IPS-20b (cell line): ENCODE results near the gene ETS1.

ENCODE experiments used
- H3K27ac ChIP-seq: one replicate; pipeline ENCODE4 v1.5.1; 2013; ENCODE audit warnings: low read length
- H3K27me3 ChIP-seq: 2 replicates; pipeline ENCODE4 v1.6.1; 2013; ENCODE audit warnings: mild to moderate bottlenecking, low read length, inconsistent platforms; ENCODE audit not compliant: insufficient read depth
- H3K36me3 ChIP-seq: 2 replicates; pipeline ENCODE4 v1.6.1; 2013; ENCODE audit warnings: low read depth, mild to moderate bottlenecking, inconsistent platforms, low read length, moderate library complexity; ENCODE audit not compliant: insufficient read depth
- H3K4me1 ChIP-seq: 2 replicates; pipeline ENCODE4 v1.6.1; 2013; ENCODE audit warnings: mild to moderate bottlenecking, control low read depth, inconsistent platforms, low read length, moderate library complexity; ENCODE audit not compliant: insufficient read depth
- H3K4me3 ChIP-seq: 2 replicates; pipeline ENCODE4 v1.5.1; 2013; ENCODE audit warnings: mild to moderate bottlenecking, low read length, inconsistent platforms
- H3K9ac ChIP-seq: 2 replicates; pipeline ENCODE4 v1.6.1; 2013; ENCODE audit warnings: low read depth, mild to moderate bottlenecking, inconsistent platforms, low read length, moderate library complexity
- H3K9me3 ChIP-seq: 2 replicates; pipeline ENCODE4 v1.6.1; 2013; ENCODE audit warnings: mild to moderate bottlenecking, low read depth, low read length, inconsistent platforms; ENCODE audit not compliant: insufficient read depth

The ETS1 gene

DNA sequence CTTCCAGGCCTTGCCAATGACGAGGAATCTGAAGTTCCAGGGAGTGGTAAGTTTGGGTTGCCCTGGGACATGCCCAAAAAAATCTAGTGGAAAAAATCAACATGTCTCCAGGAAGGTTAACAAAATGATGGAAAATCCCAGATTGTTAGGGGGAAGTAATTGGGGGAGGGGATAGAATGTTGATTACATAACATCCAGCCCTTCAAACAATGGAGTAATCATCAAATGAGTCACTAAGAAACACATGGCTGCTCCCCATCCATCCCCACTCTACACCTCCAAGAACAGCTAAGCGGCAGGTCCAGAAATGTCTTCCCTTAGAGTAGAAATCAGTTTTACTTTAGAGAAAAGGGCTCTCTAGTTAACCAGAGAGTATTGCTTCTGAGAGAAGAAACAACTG, 94.9 kb downstream of the ETS1 start:
- no peaks in the 10 kb centered on the region for H3K9me3 ChIP-seq
- H3K27me3 ChIP-seq: no peaks in the 10 kb centered on the region
- peaks cover 14% of the 10 kb centered on the region; the same call in 1 of the 2 replicates for H3K36me3 ChIP-seq
- H3K27ac ChIP-seq: no peak overlapping the region
- H3K9ac ChIP-seq: no peak overlapping the region
- H3K4me1 ChIP-seq: peaks cover 8% of the 10 kb centered on the region; the same call in 1 of the 2 replicates
- no peak overlapping the region for H3K4me3 ChIP-seq

DNA sequence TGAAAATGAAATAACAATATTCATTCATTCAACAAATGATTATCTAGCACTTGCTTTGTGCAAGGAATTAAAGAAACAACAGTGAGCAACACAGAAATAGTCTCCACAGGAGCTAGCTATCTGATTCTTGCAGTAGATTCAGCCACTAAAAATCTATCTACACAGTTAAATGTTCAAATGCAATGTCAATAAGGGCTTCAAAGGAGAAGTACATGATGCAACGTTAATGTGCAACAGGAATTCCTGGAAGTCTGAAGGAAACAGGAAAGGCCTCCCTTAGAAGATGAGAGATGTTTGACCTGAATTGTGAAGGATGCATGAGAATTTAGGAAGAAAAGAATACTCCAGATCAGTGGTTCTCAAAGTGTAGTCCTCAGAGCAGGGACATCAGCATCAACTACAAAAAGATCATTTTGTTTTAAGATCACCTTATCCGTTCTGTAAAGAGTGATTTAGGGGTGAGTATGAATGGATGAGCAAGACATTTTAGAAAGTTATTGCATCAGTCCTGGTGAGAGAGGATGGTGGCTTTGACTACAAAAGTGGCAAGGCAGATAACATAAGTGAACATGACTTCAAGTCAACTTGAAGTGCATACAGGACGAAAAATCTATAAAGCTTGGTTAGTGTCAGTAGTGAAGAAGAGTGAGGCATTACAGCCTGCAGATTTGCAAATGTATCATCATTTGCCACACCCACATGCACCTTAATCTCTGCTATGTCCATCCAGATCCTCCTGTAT, 96.0 kb downstream of the ETS1 start:
- H3K36me3 ChIP-seq: peaks cover 14% of the 10 kb centered on the region; the same call in 1 of the 2 replicates
- no peaks in the 10 kb centered on the region for H3K27me3 ChIP-seq
- no peaks in the 10 kb centered on the region for H3K9me3 ChIP-seq
- H3K9ac ChIP-seq: no peak overlapping the region
- H3K27ac ChIP-seq: no peak overlapping the region
- no peaks in the 10 kb centered on the region for H3K4me1 ChIP-seq
- no peak overlapping the region for H3K4me3 ChIP-seq

DNA sequence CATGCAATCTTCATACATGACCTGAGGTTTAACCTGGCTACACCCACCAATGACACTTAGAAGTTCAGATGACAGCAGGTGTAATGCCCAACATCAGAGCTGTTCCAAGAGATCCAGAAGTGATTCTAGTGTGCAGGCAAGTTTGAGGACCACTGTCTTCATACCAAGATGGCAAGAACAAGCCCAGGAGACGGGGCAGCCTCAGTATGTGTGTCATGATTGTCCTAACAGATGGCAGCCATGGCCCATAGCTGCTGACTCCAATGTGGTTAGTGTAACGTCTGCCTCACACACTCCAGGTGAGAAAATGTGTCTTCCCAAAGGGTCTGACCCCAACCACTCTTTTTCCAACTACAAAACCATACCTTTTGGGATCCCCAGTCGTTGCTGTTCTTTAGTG, 97.3 kb downstream of the ETS1 start:
- Histone ChIP-seq H3K9ac (no peak overlapping the region), H3K9me3 (no peaks in the 10 kb centered on the region), H3K4me1 (no peaks in the 10 kb centered on the region), H3K4me3 (no peak overlapping the region), H3K27ac (no peak overlapping the region), H3K27me3 (no peaks in the 10 kb centered on the region), H3K36me3 (peaks cover 23% of the 10 kb centered on the region; the same call in 1 of the 2 replicates)

DNA sequence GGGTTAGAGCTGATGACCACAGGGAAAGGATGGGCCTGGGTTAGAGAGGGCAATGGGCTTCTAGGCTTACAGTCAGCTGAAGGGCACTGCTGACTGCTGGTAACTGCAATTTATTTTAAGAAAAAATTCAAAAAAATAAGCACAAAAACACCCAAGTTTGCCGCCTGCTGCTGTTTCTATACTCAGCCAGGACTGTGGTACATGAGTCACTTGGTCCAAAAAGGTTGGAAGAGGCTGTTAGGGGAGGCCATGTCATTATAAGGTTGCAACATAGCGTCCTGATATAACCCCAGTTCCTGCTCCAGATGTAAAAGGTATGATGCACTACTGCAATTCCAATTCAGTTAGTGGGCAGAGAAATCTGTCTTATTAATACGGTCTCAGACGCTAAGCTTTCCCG, 98.9 kb downstream of the ETS1 start:
- H3K4me3 ChIP-seq: no peak overlapping the region
- H3K27me3 ChIP-seq: no peaks in the 10 kb centered on the region
- no peaks in the 10 kb centered on the region for H3K4me1 ChIP-seq
- H3K9ac ChIP-seq: no peak overlapping the region
- peaks cover 31% of the 10 kb centered on the region for H3K36me3 ChIP-seq
- no peaks in the 10 kb centered on the region for H3K9me3 ChIP-seq
- H3K27ac ChIP-seq: no peak overlapping the region

DNA sequence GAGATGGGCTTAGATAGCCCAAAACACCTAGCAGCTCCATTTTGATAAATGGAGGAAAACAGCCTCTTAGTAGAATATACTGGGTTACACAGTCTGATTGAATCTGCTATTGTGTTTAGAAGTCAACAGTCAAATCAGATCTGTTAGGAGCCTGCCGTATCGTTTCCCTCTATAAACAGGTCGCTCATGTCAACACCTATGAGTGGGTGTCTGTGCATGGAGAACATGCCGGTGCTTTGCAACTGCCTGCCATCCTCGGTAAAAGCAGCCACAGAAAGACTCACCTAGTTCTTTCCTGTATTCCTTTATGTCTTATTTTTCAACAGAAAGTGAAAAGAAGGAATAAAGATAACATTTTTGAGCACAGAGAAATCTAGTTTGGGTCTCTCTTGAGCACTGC, 99.4 kb downstream of the ETS1 start:
- no peak overlapping the region for H3K27ac ChIP-seq
- H3K9ac ChIP-seq: no peak overlapping the region
- H3K4me1 ChIP-seq: no peaks in the 10 kb centered on the region
- no peaks in the 10 kb centered on the region for H3K27me3 ChIP-seq
- H3K36me3 ChIP-seq: peaks cover 31% of the 10 kb centered on the region
- H3K9me3 ChIP-seq: no peaks in the 10 kb centered on the region
- no peak overlapping the region for H3K4me3 ChIP-seq

DNA sequence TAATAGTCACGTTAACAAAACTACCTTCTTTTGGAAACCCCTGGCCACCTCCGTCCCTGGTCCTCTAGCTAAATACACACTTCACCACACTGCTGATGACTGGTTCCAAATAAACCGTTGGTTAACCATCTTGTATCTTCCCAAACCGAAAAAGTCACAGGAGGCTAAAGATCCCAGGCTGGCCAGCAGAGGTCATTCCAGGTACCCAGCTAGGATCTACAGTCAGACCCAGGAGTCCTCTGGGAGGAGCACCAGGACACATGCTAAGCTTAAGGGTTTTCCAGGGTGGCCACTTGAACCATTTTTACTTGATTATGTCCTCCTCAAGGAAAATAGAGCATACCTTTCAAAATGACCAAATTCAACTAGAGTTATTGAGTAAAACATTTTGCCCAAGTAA, 103.2 kb downstream of the ETS1 start:
- H3K9ac ChIP-seq: no peak overlapping the region
- H3K4me3 ChIP-seq: no peak overlapping the region
- no peak overlapping the region for H3K27ac ChIP-seq
- H3K4me1 ChIP-seq: no peaks in the 10 kb centered on the region
- H3K36me3 ChIP-seq: peaks cover 22% of the 10 kb centered on the region
- H3K9me3 ChIP-seq: no peaks in the 10 kb centered on the region
- no peaks in the 10 kb centered on the region for H3K27me3 ChIP-seq

DNA sequence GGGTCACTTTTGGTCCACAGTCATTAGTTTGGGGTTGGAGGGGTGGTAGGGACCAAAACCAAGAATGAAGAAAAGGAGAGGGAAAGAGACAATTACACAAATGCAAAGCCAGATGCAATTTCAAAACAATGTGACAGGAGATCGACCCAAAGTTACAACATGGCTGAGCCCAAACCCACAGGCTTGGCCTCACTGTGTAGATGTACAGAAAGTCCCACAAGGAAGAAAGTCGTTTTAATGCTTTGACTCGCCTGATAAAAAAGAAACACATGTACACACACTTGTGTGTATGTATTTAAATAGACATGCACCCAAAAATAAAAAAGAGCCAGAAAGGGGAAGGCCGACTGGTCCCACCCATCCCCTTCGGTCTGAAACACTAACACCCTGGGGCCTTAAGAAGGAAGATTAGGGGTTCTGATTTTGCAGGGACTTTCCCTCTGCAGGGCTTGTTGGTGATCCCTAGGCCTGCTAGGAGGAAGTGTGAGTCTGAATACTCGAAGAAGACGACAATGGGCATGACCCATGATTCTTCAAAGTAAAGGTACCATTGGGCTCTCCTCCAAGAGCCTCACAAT, 104.1 kb downstream of the ETS1 start:
- Histone ChIP-seq H3K27me3 (no peaks in the 10 kb centered on the region), H3K27ac (no peak overlapping the region), H3K9me3 (no peaks in the 10 kb centered on the region), H3K4me3 (no peak overlapping the region), H3K4me1 (no peaks in the 10 kb centered on the region), H3K9ac (no peak overlapping the region), H3K36me3 (peaks cover 22% of the 10 kb centered on the region)

DNA sequence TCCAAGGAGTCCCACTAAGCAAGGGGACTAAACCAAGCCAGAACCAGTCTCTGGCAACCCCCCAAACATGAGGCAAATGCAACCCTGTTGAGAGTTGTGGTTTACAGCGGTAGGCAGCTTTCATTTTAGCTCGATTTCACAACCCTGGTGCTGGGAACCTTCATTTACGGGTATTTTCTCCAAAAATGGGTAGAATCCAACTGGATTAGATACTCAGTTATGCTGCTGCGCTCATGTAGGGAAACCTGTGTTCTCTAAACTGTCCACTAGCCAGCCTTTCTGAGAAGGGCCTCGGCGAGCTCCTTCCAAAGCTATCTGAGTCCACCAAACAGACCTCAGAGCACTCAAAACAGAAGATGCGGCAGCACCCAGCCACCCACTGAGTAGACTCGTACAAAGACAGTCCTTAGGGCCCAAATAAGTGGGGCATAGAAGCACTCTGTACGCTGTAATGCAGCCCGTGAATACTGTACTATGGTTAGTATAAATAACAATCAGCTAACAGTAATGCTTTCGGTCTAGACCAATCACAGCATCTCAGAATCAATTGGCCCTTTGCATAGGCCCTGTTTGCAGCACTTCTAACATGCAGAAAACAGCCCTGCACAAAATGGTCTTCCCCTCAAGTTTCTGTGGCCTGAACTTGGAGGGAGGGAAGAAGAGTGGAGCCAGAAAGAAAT, 104.7 kb downstream of the ETS1 start:
- H3K4me3 ChIP-seq: no peak overlapping the region
- no peaks in the 10 kb centered on the region for H3K27me3 ChIP-seq
- H3K9ac ChIP-seq: no peak overlapping the region
- peaks cover 17% of the 10 kb centered on the region for H3K36me3 ChIP-seq
- no peaks in the 10 kb centered on the region for H3K9me3 ChIP-seq
- no peaks in the 10 kb centered on the region for H3K4me1 ChIP-seq
- no peak overlapping the region for H3K27ac ChIP-seq

DNA sequence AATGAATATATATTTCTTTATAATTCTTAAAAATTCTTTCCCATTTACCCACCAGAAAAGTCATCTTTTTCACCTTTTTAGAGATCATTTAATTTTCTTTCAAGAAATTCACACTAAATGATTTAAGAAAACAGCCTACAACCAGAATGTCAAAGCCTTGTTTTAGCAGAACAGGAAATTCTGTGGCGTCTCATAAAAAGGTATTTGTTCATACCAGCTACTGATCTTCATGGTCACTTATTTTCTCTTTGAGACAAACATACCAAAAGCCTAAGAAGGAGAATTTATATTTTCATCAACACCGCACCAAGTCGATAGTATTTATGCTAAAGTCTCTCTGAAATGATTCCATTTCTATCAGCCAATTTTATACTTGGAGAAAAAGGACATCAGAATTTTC, 105.3 kb downstream of the ETS1 start:
- Histone ChIP-seq H3K4me3 (no peak overlapping the region), H3K4me1 (no peaks in the 10 kb centered on the region), H3K9ac (no peak overlapping the region), H3K27me3 (no peaks in the 10 kb centered on the region), H3K9me3 (no peaks in the 10 kb centered on the region), H3K36me3 (peaks cover 17% of the 10 kb centered on the region), H3K27ac (no peak overlapping the region)

DNA sequence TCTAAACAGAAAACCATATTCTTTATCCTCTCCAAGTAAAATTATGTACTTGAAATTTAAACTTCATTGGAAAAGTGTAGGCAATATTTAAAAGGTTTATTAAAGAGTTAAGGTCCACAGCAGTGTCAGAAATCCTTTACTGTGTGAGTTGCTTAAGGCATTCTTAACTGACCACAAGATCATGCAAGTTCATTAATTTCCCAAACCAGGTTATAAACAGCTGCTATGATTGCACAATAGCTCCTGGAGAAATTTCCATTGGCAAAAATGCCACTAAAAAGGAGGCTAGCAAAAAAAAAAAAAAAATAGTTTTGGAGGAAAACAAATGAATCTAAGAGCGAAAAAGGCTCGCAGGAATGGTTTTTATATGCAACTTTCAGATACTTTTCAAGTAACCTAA, 106.2 kb downstream of the ETS1 start:
- H3K36me3 ChIP-seq: peaks cover 17% of the 10 kb centered on the region
- no peak overlapping the region for H3K4me3 ChIP-seq
- no peaks in the 10 kb centered on the region for H3K4me1 ChIP-seq

DNA sequence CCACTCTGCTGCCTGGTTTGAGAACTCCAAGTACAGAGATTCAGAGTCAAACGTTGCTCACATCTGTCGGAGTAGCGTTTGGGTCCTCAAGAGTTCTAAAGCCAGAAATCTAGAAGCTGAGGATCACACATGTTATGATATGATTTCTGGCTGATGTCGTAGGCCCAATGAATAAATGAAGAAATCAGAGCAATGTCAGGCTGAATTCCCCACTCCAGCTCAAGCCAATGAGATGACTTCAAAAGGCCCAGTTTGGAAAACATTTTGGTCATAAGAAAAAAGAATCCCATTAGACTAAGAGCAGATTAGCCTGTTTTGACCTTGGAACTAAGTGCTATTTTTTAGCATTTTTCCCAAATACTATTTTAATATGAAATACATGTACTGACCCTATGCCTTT, 106.7 kb downstream of the ETS1 start:
- Histone ChIP-seq H3K9me3 (no peaks in the 10 kb centered on the region), H3K4me3 (no peak overlapping the region), H3K4me1 (no peaks in the 10 kb centered on the region), H3K36me3 (peaks cover 14% of the 10 kb centered on the region), H3K9ac (no peak overlapping the region), H3K27ac (no peak overlapping the region), H3K27me3 (no peaks in the 10 kb centered on the region)

More for the DNA sequence above, 106.2 kb downstream of the ETS1 start:
- Histone ChIP-seq H3K9me3 (no peaks in the 10 kb centered on the region), H3K27ac (no peak overlapping the region), H3K9ac (no peak overlapping the region), H3K27me3 (no peaks in the 10 kb centered on the region)

DNA sequence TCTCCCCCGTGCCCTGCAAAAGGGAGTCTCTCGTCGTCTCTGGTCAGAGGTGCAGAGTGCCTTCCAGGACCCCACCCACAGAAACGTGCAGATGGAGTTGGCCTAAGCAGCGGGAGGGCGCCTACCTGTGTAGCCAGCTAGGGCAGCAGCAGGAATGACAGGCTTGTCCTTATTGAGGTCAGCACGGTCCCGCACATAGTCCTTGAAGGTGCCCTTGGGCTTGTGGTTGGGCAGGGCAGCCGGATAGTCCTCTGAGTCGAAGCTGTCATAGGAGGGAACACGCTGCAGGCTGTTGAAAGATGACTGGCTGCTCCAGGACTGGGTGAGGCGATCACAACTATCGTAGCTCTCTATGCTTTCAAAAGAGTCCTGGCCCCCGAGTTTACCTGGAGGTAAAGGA, 107.3 kb downstream of the ETS1 start:
- H3K9ac ChIP-seq: no peak overlapping the region
- H3K36me3 ChIP-seq: peaks cover 8% of the 10 kb centered on the region
- H3K27me3 ChIP-seq: no peaks in the 10 kb centered on the region
- no peak overlapping the region for H3K4me3 ChIP-seq
- H3K4me1 ChIP-seq: no peaks in the 10 kb centered on the region
- H3K27ac ChIP-seq: no peak overlapping the region
- no peaks in the 10 kb centered on the region for H3K9me3 ChIP-seq
